NCI-H146 (cell line): ENCODE data around the gene YPEL1.

Experiments
- DNase-seq: peaks from one replicate; lab custom pipeline; 2025; lab: John Stamatoyannopoulos, UW

The YPEL1 gene

GRCh38 chr22:21652547-21653545 is 82.7 kb downstream of the YPEL1 start:
- DNase-seq = peak; percentile 17

- DNase-seq = peak; percentile 79
Observed at GRCh38 chr22:21652010-21652546, 83.5 kb downstream of the YPEL1 start.

- DNase-seq = no peak
Observed at GRCh38 chr22:21651521-21652009, 84.0 kb downstream of the YPEL1 start.

GRCh38 chr22:21650823-21651520 is 84.6 kb downstream of the YPEL1 start:
- DNase-seq = peak; percentile 48

- DNase-seq = no peak
Observed at GRCh38 chr22:21650280-21650679, 85.3 kb downstream of the YPEL1 start.
